HG03457 (cell line): ENCODE results near the gene DAW1.

Experiments used
- ATAC-seq: cut with Tn5 transposase; IDR thresholded peaks from one replicate; pipeline ENCODE4 v1.9.1; 2021; ENCODE audit warnings: moderate number of reproducible peaks; ENCODE audit not compliant: unreplicated experiment

Gene DAW1

DNA sequence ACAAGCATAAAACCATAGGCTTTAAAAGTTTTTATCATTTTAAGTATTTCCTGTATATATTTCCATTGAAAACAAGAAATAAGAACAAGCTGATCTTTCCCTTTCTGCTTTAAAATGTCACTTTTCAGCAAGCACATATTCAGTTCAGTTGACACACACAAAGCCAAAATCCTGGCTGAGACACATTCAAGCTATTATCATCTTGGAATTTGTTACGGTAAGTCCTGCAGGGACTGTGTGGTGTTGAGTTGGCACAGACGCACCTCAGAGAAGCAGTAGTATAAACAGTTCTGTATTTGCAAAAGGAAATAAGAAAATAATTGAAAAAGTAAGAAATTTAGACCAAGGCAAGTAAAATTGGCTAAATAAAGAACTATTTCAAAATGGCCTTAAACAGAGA lies 10.4 kb upstream of the DAW1 start:
- no peak for ATAC-seq

DNA sequence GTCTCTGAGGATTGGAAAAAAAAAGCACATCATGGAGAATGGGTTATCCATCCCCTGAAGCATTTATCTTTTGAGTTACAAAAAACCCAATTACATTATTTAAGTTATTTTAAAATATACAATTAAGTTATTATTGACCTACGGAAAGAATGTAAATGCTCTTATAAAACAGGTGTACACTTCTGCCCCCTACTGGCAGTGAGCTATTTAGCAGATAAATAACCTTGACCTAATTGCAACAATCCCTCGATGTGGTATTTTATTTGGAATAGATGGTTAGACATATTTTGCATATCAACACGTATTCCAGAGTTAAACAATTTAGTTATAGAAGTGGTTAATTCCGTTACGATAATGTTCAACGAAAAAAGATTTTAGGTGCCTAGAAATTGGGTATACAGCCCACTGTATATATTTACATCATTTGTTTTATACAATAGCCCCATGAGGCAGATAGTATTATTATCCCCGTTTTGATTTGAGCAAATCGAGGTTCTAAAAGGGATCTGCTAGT lies 9.1 kb upstream of the DAW1 start:
- no peak for ATAC-seq

DNA sequence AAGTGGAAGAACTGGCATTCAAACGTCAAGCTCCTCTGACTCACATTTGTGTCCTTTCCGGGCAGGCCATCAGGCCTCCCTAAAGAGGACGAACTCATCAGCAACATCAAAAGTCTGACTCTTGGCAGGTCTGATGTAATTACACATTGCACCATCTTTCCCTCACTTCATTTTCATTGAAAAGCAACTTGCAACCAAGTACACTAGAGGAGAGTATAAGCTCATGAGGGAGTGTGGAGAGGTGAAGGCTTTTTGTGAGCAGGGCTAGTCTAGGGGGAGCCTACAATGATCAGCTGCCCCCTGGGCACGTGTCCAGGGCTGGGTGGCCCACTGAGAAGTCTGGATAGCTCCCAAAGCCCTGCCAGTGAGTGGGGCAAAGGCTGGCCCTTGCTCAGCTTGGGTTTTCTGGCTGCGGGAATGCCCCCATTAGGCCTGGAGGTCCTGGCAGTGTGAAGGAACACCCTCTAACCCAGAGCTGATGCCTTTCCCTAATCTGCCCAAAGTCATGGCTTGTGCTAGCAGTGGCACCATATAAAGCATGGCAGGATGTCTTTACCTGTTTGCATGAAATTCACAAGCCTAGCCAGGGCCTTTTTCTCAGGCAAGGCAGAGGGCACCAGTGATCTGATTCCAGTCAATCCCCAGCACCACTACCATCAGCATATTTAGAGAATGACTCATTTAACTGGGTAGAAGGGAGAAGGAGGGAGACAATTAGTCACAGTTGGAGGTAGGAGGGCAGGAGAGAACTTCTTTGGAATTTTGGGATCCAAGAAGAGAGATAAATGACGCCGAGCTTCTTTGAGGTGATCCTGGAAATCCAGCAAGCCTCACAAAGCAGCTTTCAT lies 8.5 kb upstream of the DAW1 start:
- no peak for ATAC-seq

DNA sequence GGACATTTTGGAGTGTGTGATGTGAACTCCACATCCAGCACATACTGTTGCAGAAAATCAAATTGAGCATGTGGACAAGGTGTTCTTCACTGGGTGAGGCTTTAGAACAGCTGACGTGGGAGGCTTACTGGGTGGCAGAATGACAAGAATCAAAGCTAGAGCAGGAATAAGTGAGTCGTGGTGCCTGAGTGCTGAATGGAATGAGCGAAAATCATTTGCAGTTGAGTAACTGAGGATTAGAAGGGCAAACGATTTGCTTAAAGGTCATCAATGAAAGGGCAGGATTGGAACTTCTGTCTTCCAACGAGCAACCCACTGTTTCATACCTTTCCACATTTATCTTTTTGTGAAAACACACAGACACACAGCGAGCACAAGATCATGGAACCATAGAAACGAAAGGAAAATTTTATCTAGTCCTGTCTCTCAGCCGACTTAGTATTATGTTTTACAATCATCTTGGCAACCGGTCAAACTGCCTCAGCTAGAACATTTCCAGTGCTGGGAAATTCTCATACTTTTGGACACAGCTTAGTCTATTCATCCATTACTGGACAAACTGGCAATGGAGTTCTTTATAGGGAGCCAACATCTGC lies 7.2 kb upstream of the DAW1 start:
- no peak for ATAC-seq

DNA sequence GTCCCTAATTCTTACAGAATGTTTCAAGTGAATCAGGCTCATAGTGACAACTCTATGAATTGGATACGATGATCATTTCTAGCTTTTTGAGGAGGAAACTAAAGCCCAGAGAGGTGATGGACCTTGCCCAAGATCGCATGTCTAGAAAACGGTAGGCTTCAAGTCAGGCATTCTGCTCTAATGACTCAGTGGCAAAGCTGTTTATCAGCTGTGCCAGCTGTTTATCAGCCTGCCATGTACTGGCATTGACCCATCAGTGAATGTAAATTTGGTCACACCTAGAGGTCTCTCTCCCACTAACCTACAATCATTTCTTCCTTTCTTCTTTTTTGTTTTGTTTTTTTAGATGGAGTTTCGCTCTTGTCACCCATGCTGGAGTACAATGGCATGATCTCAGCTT lies 6.1 kb upstream of the DAW1 start:
- ATAC-seq = no peak

DNA sequence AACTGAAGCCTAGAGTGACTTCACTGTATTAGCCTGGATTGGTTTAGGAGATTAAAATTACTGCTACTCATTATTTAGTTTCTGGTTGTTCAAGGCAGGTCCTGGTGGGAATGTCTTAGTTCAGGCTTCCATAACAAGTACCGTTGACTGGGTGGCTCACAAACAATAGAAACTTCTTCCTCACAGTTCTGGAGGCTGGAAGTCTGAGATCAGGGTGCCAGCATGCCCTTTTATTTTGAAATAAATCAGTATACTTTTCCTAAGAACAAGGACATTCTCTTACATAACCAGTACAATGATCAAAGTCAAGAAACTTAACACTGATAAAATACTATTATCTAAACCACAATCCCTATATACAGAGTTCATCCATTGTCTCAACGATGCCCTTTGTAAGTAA lies 4.0 kb upstream of the DAW1 start:
- ATAC-seq = no peak

DNA sequence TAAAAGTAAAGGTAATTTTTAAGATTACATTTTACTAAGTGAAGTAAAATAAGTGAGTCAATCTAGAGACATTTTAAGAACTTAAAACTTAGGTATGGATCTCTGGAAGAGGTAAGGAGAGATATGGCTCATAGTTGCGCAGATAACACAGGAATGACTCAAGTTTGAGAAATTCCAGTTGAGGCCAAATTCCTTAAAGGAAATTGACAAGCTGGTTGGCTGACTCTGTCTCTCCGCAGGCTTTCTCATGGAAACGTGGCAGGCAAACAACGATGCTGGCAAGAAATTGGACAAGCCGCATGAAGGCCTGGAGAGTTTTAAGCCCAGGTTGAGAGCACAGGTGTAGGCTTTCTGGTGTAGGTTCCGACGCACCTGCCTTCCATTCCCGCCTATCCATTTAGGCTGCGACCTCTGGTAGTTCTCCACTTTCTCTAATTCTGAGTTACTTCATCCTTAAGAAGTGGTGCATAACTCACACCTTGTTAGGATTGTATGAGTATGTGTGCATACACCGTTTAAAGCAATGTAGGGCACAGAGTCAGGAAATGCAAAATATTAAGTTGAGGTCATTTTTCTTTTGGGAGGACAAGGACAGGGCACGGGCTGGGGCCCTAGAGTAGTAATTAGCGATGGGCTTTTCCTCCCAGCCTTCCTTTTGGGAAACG lies 589 bp upstream of the DAW1 start:
- ATAC-seq = no peak

DNA sequence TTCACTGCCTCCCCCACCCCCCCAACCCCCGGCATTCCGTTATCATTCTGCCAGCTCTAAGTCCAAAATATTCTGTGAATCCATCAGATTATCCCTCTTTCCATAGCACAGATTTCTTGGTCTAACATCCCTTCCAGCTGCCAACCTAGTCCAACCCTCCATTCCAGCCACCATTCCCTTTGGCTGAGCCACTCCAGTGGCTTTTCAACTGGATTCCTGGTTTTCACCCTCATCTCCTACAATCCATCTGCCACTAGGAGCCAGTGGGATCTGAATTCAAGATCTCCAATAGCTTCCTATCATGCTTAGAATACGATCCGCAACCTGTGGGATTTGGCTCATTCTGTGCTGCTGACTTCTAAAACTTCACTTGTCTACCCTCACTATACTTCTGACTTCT lies 1.2 kb downstream of the DAW1 start:
- no peak for ATAC-seq

DNA sequence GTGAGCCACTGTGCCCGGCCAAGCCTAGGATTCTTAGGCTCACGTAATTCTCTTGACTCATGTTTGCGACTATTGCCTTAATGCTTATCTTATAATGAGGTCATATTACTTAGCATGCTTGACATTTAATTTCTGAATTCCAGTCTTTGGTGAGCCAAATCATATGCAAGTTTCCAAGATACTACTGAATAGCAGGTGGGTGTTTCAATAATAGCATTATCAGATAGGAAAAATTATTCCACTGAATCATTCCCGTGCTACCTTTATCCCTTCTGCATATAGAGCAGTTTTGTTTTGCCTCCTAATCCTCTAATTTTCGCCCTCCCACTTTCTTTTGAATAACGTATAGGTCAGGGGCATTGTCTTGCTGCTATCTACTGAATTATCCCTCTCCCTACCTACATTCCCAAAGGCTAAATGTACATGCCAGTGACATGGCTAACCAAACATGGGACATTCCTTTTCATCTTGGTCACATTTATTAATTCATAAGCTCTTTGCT lies 4.9 kb downstream of the DAW1 start:
- no peak for ATAC-seq

DNA sequence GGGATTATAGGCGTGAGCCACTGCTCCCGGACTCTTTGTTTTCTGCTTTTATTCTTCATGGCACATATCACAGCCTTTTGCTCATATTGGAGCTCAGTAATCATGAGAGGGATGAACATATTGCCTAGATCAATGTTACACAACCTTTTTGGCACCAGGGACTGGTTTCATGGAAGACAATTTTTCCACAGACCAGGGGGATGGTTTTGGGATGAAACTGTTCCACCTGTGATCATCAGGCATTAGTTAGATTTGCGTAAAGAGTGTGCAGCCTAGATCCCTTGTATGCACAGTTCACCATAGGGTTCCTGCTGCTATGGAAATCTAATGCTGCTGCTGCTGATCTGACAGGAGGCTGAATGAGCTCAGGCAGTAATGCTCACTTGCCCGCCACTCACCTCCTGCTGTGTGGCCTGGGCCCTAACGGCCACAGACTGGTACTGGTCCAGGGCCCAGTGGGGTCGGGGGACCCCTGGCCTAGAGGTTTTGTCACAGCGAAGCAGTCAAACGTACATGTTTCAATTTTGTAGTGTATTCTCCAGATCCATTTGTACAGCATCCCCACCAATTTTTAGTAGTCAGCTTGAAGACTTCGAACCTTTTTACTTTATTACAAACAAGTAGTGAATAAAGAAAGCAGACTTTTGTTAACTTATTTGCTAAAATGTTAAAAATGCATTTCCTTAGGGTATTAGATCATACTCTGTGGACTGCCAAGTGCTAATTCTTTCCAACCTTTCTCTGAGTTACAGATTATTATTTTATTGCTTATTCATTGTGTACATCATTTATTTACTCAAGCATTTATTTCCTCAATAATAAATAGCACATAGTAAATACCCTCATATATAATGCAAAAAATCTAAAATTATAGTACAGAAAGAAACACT lies 6.2 kb downstream of the DAW1 start:
- ATAC-seq = no peak

DNA sequence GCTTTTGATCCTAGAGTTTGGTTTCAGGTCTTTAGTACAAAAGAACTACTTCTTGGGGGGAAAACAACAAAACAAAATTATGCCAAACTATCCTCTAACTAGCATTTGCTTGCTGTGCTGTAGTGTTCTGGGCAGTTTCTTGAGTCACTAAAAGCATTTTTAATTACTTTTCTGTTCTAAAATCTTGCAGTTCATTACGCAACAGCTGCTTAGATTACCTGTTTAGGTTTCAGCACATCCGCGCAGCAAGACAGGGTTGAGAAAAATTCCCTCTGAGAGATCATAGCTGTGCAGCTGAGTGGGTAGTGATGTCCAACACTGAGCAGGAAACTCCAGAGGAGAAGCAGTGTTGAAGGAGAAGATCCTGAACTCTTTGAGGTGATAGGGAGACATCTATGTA lies 9.0 kb downstream of the DAW1 start:
- no peak for ATAC-seq

DNA sequence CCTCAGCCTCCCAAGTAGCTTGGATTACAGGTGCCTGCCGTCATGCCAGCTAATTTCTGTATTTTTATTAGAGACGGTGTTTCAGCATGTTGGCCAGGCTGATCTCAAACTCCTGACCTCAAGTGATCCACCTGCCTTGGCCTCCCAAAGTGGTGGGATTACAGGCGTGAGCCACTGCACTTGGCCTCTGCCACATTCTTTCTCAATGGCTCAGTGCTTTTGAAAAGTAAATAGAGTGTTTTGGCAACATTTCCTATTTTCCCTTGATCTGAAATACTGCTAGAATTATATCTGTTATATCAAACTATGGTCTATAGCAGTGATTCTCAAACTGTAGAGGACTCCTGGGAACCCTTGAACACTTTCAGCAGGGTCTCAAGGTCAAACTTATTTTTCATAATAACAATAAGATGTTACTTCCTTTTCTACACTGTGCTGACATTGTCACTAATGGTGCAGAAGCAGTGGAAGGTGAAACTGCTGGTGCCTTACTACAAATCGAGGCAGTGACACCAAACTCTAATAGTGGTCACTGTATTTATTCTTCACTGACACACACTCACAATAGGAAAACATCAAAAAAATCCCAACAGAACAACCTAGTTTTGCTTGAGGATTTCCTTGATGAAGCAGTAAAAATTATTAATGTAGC lies 10.6 kb downstream of the DAW1 start:
- no peak for ATAC-seq

DNA sequence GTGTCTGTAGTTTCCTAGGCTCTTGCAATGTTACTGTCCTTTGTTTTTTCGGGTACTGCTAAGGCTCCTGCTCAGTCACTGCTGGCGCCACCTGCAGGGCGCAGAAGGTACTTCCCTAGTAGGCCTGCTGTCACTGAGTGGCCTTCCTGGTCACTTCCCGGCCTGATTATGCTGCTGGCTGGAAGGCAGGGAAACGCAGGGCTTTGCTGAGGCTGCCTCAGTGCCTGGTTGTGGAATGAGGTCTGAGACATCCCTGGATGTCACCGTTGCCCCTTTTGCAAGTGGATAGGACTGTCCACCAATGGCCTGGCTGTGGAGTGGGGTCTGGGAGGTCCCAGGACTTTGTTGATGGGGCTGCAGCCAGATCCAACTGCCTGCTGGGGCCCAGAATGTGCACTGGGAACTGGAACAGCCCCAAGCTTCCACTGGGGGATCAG lies 13.1 kb downstream of the DAW1 start:
- peak; percentile 90 for ATAC-seq

DNA sequence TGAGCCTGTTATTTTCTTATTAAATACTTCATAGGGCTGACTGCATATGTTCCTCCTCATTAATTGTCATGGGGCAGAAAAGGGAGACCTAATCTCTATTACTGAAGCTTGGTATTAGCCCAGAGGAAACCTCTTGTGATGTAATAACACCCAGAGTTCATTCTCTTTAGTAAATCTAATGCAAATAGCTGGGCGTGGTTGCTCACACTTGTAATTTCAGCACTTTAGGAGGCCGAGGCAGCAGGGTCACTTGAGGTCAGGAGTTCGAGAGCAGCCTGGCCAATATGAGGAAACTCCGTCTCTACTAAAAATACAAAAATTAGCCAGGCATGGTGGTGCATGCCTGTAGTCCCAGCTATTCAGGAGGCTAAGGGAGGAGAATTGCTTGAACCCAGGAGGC lies 14.7 kb downstream of the DAW1 start:
- no peak for ATAC-seq

DNA sequence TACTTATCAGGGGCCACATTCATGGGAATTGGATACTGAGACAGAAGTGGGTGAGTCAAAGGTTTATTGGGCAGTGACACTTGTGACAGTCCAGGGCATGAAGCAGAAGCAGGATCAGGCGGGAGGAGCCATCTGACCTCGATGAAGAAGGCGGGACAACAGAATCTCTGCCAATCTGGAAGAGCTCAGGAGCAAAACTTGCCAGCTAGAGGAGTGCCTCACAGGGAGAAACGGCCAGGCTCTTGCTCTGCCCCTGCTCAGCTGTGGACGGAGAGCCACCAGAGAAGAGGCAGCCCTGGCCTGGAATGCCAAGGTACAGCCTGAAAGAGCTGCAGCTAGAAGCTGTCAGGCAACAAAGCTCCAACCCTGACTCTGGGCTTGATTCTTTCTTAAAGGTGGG lies 16.9 kb downstream of the DAW1 start:
- no peak for ATAC-seq

DNA sequence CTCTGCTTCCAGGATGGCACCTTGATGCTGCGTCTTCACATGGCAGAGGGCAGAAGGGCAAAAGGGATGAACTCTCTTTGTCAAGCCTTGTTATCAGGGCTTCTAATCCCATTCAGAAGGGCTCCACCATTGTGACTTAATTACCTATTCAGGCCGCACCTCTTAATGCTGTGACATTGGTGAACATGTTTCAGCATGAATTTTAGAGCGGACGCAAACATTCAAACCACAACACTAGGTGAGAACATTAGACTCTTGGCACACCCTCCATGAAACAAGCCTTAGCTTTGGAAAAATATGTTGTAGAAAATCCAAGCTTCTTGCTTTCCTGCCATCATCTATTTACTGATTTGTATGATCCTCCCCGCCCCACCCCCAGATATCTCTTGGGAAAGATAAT lies 17.9 kb downstream of the DAW1 start:
- ATAC-seq = no peak

DNA sequence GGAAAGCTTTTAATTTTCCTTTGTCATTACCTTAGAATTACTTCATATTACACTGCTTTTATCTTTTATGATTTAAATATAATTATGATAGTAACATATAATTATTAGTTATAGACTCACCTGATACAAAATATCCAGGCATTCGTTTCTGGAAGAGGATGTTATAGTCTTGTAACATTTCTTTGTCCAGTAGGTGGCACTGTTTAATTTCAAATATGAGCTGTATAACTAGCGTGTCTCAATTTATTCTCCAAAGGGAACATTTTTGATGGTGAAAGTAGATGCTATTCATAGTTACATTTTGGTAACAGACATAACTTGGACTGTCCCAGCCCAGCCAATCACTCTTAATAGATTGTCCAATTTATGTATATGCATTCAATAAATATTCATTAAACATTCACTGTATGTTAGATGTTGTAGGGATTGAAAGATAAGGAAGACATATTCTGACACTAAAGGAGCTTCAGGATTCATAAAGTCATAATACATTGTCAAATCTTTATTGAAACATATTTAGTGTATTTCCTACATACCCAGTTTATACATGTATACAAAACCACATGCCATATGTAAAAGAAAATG lies 19.2 kb downstream of the DAW1 start:
- no peak for ATAC-seq

DNA sequence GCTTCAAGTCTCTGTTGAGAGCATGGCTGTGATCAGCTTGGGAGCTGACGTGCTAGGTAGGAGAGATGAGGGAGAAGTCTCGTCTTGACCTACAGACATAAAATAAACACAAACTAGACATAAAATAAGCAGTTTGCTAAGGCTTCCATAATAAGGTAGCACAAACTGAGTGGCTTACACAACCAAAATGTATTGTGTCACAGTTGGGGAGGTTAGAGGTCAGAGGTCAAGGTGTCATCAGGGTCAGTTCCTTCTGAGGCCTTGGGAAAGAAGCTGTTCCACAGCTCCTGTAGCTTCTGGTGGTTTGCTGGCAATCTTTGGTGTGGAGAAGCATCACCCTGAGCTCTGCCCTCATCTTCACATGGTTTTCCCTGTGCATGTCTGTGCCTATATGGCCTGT lies 20.2 kb downstream of the DAW1 start:
- no peak for ATAC-seq

DNA sequence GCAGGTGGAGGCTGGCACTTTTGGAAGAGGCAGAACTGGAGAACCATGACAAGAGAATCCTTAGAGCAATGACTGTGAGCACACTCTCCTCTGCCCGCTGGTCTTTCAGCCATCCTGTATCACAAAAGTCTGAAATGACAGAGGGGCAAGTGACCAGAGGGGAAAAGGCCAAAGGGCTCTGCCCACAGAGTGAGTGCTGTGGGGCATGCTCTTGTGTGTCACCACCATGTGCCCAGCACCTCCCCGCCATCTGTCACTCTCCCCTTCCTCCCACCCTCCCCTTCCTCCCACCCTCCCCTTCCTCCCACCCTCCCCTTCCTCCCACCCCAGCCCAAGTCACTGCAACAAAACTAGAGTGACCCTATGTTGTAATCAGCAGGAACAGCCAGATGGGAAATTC lies 31.9 kb downstream of the DAW1 start:
- ATAC-seq = no peak

DNA sequence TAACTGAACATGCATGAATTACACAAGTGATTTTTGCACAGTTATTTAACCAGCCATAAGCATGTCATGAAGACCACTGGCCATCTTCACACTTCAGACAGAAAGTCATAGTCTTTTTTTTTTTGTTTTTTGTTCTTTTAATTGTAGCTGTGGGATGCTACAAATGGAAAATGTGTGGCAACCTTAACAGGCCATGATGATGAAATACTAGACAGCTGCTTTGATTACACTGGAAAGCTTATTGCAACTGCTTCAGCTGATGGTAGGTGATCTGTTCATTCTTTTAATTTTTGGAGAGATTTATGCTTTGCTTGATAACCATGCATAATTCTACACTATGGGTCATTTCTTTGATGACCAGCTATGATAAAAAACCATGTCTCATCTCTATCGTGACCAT lies 35.6 kb downstream of the DAW1 start:
- no peak for ATAC-seq
